Measurements from ENCODE around the gene MRPS9. TPM values are rescaled to one million over a fixed set of nuclear protein-coding genes. Genes with fewer than 3 reads are reported as not detected.

MRPS9 gene
- total RNA-seq, 1 donor: 22.9 TPM

DNA sequence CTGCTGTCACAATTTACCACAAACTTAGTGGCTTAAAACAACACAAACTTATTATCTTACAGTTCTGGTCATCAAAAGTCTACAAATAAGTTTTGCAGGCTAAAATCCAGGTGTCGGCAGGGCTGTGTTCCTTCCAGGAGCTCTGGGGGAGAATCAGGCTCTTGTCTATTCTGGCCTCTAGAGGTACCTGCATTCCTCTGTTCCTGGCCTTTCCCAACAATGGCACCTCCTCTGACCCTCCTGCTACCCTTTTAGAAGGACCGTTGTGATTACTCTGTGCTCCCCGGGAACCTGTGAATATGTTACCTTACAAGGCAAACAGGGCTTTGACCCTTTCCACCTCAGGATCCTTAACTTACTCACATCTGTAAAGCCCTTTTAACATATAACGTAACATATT lies 98.5 kb downstream of the MRPS9 start:
- DNase-seq (ENCODE audit: low read depth): no peak
- H3K4me3 ChIP-seq (ENCODE audit: low read depth, low read length): no peak overlapping the region
- TF ChIP-seq, protein P1, sequence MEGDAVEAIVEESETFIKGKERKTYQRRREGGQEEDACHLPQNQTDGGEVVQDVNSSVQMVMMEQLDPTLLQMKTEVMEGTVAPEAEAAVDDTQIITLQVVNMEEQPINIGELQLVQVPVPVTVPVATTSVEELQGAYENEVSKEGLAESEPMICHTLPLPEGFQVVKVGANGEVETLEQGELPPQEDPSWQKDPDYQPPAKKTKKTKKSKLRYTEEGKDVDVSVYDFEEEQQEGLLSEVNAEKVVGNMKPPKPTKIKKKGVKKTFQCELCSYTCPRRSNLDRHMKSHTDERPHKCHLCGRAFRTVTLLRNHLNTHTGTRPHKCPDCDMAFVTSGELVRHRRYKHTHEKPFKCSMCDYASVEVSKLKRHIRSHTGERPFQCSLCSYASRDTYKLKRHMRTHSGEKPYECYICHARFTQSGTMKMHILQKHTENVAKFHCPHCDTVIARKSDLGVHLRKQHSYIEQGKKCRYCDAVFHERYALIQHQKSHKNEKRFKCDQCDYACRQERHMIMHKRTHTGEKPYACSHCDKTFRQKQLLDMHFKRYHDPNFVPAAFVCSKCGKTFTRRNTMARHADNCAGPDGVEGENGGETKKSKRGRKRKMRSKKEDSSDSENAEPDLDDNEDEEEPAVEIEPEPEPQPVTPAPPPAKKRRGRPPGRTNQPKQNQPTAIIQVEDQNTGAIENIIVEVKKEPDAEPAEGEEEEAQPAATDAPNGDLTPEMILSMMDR (IDR thresholded peaks at IDR 0.05; ENCODE audit: insufficient read depth, low read depth, low read length): no peak

DNA sequence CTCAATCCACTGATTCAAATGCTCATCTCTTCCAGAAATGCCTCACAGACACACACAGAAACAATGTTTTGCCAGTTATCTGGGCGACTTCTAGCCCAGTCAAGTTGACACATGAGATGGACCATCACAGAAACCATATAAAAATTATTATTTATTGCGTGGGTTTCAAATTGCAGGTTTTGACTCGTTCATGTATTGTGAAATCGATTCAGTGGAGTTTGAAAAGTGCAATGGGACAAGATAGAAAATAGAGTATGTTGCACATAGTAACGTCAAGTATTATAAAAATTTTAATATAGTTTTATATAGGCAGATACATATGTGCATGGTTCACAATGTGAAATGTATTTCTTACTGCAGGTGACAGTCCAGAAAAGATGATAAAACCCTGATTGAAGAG lies 100.8 kb downstream of the MRPS9 start:
- TF ChIP-seq, protein P1 (IDR thresholded peaks at IDR 0.05; ENCODE audit: insufficient read depth, low read depth, low read length): no peak
- no peak for DNase-seq (ENCODE audit: low read depth)
- no peak overlapping the region for H3K4me3 ChIP-seq (ENCODE audit: low read depth, low read length)

DNA sequence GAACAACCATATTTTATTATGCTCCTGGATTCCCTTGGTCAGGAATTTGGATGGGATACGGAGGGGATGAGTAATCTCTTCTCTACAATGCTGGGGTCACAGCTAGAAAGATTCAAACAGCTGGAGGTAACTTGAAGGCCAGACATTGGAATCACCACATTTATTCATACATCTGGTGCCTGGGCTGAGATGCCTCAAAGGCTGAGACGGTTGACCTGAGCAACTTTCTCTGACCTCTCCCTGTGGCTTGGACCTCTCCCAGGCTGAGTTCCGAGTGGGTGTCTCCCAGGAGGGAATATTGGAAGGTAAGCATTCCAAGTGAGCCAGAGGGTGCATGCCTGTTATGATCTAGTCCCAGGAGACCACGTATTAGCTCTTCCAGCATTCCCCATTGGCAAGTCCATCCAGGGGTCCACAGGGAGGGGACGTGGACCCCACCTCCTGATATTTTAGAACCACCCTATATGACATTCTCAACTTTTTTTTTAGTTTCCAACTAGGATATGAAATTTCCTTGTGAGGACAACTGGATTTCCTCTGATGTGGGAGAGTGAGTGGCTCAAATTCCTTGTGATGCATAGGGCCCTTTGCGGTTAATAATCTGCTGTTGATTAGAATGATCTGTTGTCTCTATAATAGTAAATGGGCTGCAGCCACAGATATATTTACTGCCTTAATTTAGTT lies 101.8 kb downstream of the MRPS9 start:
- TF ChIP-seq, protein P1 (IDR thresholded peaks at IDR 0.05; ENCODE audit: insufficient read depth, low read depth, low read length): no peak
- no peak for DNase-seq (ENCODE audit: low read depth)
- no peak overlapping the region for H3K4me3 ChIP-seq (ENCODE audit: low read depth, low read length)

DNA sequence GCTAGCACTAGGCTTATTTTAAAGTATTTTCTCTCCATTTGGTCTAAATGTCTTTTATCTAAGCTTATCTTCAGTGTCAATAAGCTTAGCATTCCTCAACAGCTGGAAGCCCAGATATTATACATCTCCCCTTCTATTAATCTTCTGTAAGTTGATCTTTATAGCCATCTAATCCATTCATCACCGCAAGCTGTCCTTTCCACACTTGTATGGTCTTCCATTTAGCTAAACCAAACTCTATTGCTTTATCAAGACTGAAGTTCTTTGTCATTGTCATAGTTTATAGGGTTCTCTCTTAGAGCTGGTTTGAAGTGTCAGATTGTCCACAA lies 102.3 kb downstream of the MRPS9 start:
- no peak for DNase-seq (ENCODE audit: low read depth)
- TF ChIP-seq, protein P1 (IDR thresholded peaks at IDR 0.05; ENCODE audit: insufficient read depth, low read depth, low read length): no peak

DNA sequence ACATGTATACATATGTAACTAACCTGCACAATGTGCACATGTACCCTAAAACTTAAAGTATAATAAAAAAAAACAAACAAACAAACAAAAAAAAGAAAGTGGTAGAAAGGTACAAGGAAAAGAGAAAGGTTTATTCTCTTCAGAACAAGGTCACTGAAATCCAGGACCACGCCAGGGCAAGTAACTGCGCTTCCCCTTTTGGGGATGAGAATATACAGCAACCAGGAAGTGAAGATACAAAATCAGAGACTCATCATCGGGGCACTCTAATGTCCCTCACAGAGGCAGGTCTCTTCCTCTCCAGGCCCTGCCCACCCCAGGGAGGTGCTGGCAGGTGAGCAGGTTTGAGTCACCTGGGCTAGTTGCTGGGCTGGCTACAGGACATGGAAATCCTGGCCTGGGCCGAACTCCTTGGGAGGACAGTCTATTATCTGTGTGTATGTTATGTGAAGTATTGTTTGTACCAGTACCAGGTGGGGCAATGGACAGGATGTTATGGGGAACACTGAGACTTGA lies 103.3 kb downstream of the MRPS9 start:
- TF ChIP-seq, protein P1 (IDR thresholded peaks at IDR 0.05; ENCODE audit: insufficient read depth, low read depth, low read length): no peak
- H3K4me3 ChIP-seq (ENCODE audit: low read depth, low read length): no peak overlapping the region

More for the DNA sequence above, 102.3 kb downstream of the MRPS9 start:
- no peak overlapping the region for H3K4me3 ChIP-seq (ENCODE audit: low read depth, low read length)

DNA sequence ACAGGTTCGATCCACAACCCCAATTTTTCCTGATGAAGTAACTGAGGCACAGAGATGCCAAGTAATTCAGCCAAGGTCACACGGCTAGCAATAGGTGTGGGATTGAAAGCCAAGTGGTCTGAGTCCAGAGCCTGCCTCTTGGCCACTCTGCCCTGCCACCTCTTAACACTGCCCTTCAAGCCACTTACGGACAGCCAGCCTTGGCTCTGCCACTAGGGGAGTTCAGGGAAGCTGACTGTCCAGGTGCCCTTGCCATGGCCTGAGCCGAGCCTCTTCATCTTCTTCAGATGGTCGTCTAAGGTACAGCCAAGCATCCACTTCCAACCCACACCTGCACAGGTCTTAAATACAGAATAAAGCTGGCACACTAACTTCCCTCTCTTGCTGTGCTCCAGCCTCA lies 104.4 kb downstream of the MRPS9 start:
- H3K4me3 ChIP-seq (ENCODE audit: low read depth, low read length): no peak overlapping the region
- no peak for DNase-seq (ENCODE audit: low read depth)
- TF ChIP-seq, protein P1 (IDR thresholded peaks at IDR 0.05; ENCODE audit: insufficient read depth, low read depth, low read length): no peak

More for the DNA sequence above, 103.3 kb downstream of the MRPS9 start:
- DNase-seq (ENCODE audit: low read depth): no peak

DNA sequence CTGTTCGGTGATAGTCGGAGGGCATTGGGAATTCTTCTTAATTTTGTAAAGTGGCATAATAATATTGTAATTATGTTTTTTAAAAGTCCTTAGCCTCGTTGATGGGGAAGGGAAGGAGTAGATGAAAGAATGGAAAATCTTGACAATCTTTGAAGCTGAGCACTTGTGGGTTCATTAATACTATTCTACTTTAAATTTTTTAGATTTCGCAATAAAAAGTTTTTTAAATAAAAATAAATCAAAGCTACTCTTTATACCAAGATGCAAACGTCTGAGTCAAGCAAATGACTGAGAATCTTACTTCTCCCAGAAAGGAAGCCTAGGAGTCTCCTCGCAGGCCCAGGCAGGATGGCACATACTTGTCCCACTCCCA lies 105.2 kb downstream of the MRPS9 start:
- DNase-seq (ENCODE audit: low read depth): no peak
- TF ChIP-seq, protein P1 (IDR thresholded peaks at IDR 0.05; ENCODE audit: insufficient read depth, low read depth, low read length): no peak
- H3K4me3 ChIP-seq (ENCODE audit: low read depth, low read length): no peak overlapping the region
